ENCODE measurements around the gene TSEN2. TPM values are rescaled to one million over a fixed set of nuclear protein-coding genes. Genes with fewer than 3 reads are reported as not detected.
A peak's percentile ranks its signal among the peaks of the same experiment; 100 is the strongest.

The TSEN2 gene
- total and polyA plus RNA-seq, 9 of the 15 experiments (the other 6 are each of a cell fraction or from before 2014, with no cell fraction given), result 38.5 to 76.3 (median 46.6) TPM

GRCh38 chr3:12556690-12557472, 72.6 kb downstream of the TSEN2 start, which contains the start of gene MKRN2 (continued):
- TF ChIP-seq, protein P1, sequence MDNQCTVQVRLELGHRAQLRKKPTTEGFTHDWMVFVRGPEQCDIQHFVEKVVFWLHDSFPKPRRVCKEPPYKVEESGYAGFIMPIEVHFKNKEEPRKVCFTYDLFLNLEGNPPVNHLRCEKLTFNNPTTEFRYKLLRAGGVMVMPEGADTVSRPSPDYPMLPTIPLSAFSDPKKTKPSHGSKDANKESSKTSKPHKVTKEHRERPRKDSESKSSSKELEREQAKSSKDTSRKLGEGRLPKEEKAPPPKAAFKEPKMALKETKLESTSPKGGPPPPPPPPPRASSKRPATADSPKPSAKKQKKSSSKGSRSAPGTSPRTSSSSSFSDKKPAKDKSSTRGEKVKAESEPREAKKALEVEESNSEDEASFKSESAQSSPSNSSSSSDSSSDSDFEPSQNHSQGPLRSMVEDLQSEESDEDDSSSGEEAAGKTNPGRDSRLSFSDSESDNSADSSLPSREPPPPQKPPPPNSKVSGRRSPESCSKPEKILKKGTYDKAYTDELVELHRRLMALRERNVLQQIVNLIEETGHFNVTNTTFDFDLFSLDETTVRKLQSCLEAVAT (IDR thresholded peaks at IDR 0.05), result peak in 1 of 2 experiments; percentile 78; a peak in 1 of 4 replicates
- TF ChIP-seq ZNF12 (CRISPR knock-in tag; IDR thresholded peaks at IDR 0.05) (peak; percentile 73; the same call in 1 of the 2 replicates), FOXP1 (CRISPR knock-in tag; IDR thresholded peaks at IDR 0.05) (peak; percentile 93; the same call in 1 of the 2 replicates), ARID3A (IDR thresholded peaks at IDR 0.05; ENCODE audit: borderline replicate concordance, low read depth, low read length) (peak; percentile 61; the same call in 1 of the 2 replicates), POLR2AphosphoS2 (IDR thresholded peaks at IDR 0.05; ENCODE audit: low read length) (peak; percentile 89; the same call in 1 of the 2 replicates), SREBF2 (CRISPR knock-in tag; IDR thresholded peaks at IDR 0.05) (no peak), HDAC8 (tag; IDR thresholded peaks at IDR 0.05) (peak; percentile 88), CBFA2T2 (conservative IDR thresholded peaks at IDR 0.05) (no peak), ZEB2 (IDR thresholded peaks at IDR 0.05) (peak; percentile 97), BRF1 (IDR thresholded peaks at IDR 0.05; ENCODE audit: borderline replicate concordance, extremely low read depth, insufficient read length) (no peak), FIP1L1 (IDR thresholded peaks at IDR 0.05; ENCODE audit: low read depth, low read length, poor library complexity, severe bottlenecking) (peak; percentile 99), CHD4 (IDR thresholded peaks at IDR 0.05; ENCODE audit: insufficient read depth, insufficient replicate concordance, low read depth, low read length, poor library complexity, severe bottlenecking) (no peak), MEIS2 (IDR thresholded peaks at IDR 0.05; ENCODE audit: partially characterized antibody) (peak; percentile 65), BCOR (IDR thresholded peaks at IDR 0.05) (peak; percentile 78)
- TF ChIP-seq, protein P2, sequence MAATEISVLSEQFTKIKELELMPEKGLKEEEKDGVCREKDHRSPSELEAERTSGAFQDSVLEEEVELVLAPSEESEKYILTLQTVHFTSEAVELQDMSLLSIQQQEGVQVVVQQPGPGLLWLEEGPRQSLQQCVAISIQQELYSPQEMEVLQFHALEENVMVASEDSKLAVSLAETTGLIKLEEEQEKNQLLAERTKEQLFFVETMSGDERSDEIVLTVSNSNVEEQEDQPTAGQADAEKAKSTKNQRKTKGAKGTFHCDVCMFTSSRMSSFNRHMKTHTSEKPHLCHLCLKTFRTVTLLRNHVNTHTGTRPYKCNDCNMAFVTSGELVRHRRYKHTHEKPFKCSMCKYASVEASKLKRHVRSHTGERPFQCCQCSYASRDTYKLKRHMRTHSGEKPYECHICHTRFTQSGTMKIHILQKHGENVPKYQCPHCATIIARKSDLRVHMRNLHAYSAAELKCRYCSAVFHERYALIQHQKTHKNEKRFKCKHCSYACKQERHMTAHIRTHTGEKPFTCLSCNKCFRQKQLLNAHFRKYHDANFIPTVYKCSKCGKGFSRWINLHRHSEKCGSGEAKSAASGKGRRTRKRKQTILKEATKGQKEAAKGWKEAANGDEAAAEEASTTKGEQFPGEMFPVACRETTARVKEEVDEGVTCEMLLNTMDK (IDR thresholded peaks at IDR 0.05; ENCODE audit: borderline replicate concordance, insufficient read depth, low read depth, low read length, poor library complexity, severe bottlenecking), result peak; percentile 10
- TF ChIP-seq, protein P3, sequence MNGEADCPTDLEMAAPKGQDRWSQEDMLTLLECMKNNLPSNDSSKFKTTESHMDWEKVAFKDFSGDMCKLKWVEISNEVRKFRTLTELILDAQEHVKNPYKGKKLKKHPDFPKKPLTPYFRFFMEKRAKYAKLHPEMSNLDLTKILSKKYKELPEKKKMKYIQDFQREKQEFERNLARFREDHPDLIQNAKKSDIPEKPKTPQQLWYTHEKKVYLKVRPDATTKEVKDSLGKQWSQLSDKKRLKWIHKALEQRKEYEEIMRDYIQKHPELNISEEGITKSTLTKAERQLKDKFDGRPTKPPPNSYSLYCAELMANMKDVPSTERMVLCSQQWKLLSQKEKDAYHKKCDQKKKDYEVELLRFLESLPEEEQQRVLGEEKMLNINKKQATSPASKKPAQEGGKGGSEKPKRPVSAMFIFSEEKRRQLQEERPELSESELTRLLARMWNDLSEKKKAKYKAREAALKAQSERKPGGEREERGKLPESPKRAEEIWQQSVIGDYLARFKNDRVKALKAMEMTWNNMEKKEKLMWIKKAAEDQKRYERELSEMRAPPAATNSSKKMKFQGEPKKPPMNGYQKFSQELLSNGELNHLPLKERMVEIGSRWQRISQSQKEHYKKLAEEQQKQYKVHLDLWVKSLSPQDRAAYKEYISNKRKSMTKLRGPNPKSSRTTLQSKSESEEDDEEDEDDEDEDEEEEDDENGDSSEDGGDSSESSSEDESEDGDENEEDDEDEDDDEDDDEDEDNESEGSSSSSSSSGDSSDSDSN (IDR thresholded peaks at IDR 0.05; ENCODE audit: borderline replicate concordance in 1 of 2, low read depth in 2 of 2, low read length in 2 of 2), result peak; percentile 94 to 97; a peak in 3 of 4 replicates
- TF ChIP-seq, protein P4, sequence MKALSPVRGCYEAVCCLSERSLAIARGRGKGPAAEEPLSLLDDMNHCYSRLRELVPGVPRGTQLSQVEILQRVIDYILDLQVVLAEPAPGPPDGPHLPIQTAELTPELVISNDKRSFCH (CRISPR knock-in tag; IDR thresholded peaks at IDR 0.05), result no peak
- TF ChIP-seq, protein P4 (tag; IDR thresholded peaks at IDR 0.05), result peak; percentile 93

Data from K562 (cell line).